GM12864 (cell line): ENCODE data around the gene RNF220.

Experiments used
- DNase-seq: peaks from one replicate; pipeline ENCODE4 v3.0.0-alpha.2; 2011; ENCODE audit warnings: low read depth
- H3K4me3 ChIP-seq: 2 replicates; pipeline ENCODE4 v1.5.1; 2011; ENCODE audit warnings: mild to moderate bottlenecking, low read depth, low read length, control low read depth
- CTCF ChIP-seq: IDR thresholded peaks from 2 replicates; pipeline ENCODE4 v1.5.1; 2011; ENCODE audit warnings: low read depth, mild to moderate bottlenecking, moderate library complexity, low read length, control low read depth, inconsistent platforms; ENCODE audit errors: missing control alignments

The RNF220 gene

GRCh38 chr1:44636083-44636687 is 231.1 kb downstream of the RNF220 start:
- TF ChIP-seq CTCF = no peak
- no peak for DNase-seq
- H3K4me3 ChIP-seq = no peak overlapping the region

- no peak overlapping the region for H3K4me3 ChIP-seq
- no peak for DNase-seq
Observed at GRCh38 chr1:44636688-44637598, 231.9 kb downstream of the RNF220 start.

GRCh38 chr1:44637702-44638411 is 232.8 kb downstream of the RNF220 start:
- no peak for DNase-seq
- no peak for TF ChIP-seq CTCF
- H3K4me3 ChIP-seq = no peak overlapping the region

More at GRCh38 chr1:44636688-44637598, 231.9 kb downstream of the RNF220 start:
- TF ChIP-seq CTCF = no peak

- DNase-seq = no peak
- TF ChIP-seq CTCF = no peak
- no peak overlapping the region for H3K4me3 ChIP-seq
Observed at GRCh38 chr1:44640200-44640853, 235.3 kb downstream of the RNF220 start.

- no peak for TF ChIP-seq CTCF
- no peak for DNase-seq
- no peak overlapping the region for H3K4me3 ChIP-seq
Observed at GRCh38 chr1:44641126-44642102, 236.4 kb downstream of the RNF220 start.

- no peak overlapping the region for H3K4me3 ChIP-seq
- TF ChIP-seq CTCF = no peak
- DNase-seq = no peak
Observed at GRCh38 chr1:44642255-44642654, 237.2 kb downstream of the RNF220 start.
